Hepatocyte (in vitro differentiated cells): ENCODE results near the gene NOD1.

Source experiments
- CTCF ChIP-seq: fragments of 200-600 bp; sonication (generic); IDR thresholded peaks from 2 replicates; pipeline ENCODE4 v1.5.1; 2016; ENCODE audit warnings: antibody characterized with exemption, mild to moderate bottlenecking; ENCODE audit not compliant: poor library complexity
- EZH2phosphoT487 ChIP-seq: fragments of 200-600 bp; sonication (generic); IDR thresholded peaks from one replicate; pipeline ENCODE4 v1.6.1; 2018; ENCODE audit warnings: antibody characterized with exemption, mild to moderate bottlenecking, low read depth, moderate library complexity; ENCODE audit not compliant: unreplicated experiment, severe bottlenecking

GRCh38 chr7:30412782-30413504 lies 65.6 kb downstream of the NOD1 start:
- TF ChIP-seq CTCF (peak; percentile 76), EZH2phosphoT487 (no peak)
